ENCODE results near the gene HOXC12.

GRCh38 chr12:53998110-53998899 is 43.6 kb downstream of the HOXC12 start:
- TF ChIP-seq CTCF (IDR thresholded peaks at IDR 0.05; ENCODE audit: low read length): no peak
- TF ChIP-seq EZH2 (IDR thresholded peaks at IDR 0.05; ENCODE audit: borderline replicate concordance, low read length): no peak

All from OCI-LY1 (cell line).